Activated CD8-positive, alpha-beta memory T cell treated with anti-CD3 and anti-CD28 coated beads for 4 hours (primary cell): ENCODE results near the gene PHB1.

Source experiments
- DNase-seq, 2 donors: peaks; one replicate each; pipeline ENCODE4 v3.0.0-alpha.2; 2020; ENCODE audit warnings: low read depth in 2 of 2

The PHB1 gene

GRCh38 chr17:49414622-49415350, at the start of gene PHB1:
Gene PHB1, minus strand, starts transcription at chr17:49414882. Its CDS starts 1,618 bp downstream, at chr17:49413264.
- DNase-seq: peak; percentile 88 to 92

GRCh38 chr17:49464049-49464448, 49.4 kb upstream of the PHB1 start:
- no peak for DNase-seq

- DNase-seq: no peak
These were observed 46.9 kb upstream of the PHB1 start for GRCh38 chr17:49461580-49461979.

- no peak for DNase-seq
These were observed 45.7 kb upstream of the PHB1 start for GRCh38 chr17:49460401-49460800.

GRCh38 chr17:49459401-49459984, 44.8 kb upstream of the PHB1 start:
- DNase-seq: no peak

GRCh38 chr17:49457564-49458535, 43.2 kb upstream of the PHB1 start:
- no peak for DNase-seq

GRCh38 chr17:49456183-49456965, 41.7 kb upstream of the PHB1 start:
- DNase-seq: no peak

- no peak for DNase-seq
These were observed 40.7 kb upstream of the PHB1 start for GRCh38 chr17:49455272-49455861.

- no peak for DNase-seq
These were observed 39.4 kb upstream of the PHB1 start for GRCh38 chr17:49454050-49454449.

- no peak for DNase-seq
These were observed 38.0 kb upstream of the PHB1 start for GRCh38 chr17:49452661-49453060.

- no peak for DNase-seq
These were observed 37.5 kb upstream of the PHB1 start for GRCh38 chr17:49452201-49452600.

- no peak for DNase-seq
These were observed 36.1 kb upstream of the PHB1 start for GRCh38 chr17:49450735-49451134.

- DNase-seq: no peak
These were observed 35.5 kb upstream of the PHB1 start for GRCh38 chr17:49450181-49450580.

- no peak for DNase-seq
These were observed 33.1 kb upstream of the PHB1 start for GRCh38 chr17:49447628-49448302.

GRCh38 chr17:49445591-49445990, 30.9 kb upstream of the PHB1 start:
- DNase-seq: no peak

GRCh38 chr17:49444384-49444783, 29.7 kb upstream of the PHB1 start:
- no peak for DNase-seq

GRCh38 chr17:49443862-49444261, 29.2 kb upstream of the PHB1 start:
- DNase-seq: no peak

GRCh38 chr17:49442041-49442440, 27.4 kb upstream of the PHB1 start:
- DNase-seq: no peak

- DNase-seq: no peak
These were observed 26.9 kb upstream of the PHB1 start for GRCh38 chr17:49441578-49441977.

- DNase-seq: no peak
These were observed 25.9 kb upstream of the PHB1 start for GRCh38 chr17:49440581-49440980.
